Breast epithelium (tissue), 3 donors: Measurements from ENCODE around the gene SAFB.

Experiments
- CTCF ChIP-seq, 3 donors: fragments of 450-650 bp; IDR thresholded peaks; one replicate each; pipeline ENCODE4 v1.5.1; 2016 to 2017; ENCODE audit warnings: antibody characterized with exemption in 3 of 3, mild to moderate bottlenecking in 3 of 3, moderate library complexity in 3 of 3
- POLR2A ChIP-seq: fragments of 450-650 bp; IDR thresholded peaks from one replicate; pipeline ENCODE4 v1.6.1; 2016; ENCODE audit warnings: antibody characterized with exemption, mild to moderate bottlenecking, moderate library complexity

DNA sequence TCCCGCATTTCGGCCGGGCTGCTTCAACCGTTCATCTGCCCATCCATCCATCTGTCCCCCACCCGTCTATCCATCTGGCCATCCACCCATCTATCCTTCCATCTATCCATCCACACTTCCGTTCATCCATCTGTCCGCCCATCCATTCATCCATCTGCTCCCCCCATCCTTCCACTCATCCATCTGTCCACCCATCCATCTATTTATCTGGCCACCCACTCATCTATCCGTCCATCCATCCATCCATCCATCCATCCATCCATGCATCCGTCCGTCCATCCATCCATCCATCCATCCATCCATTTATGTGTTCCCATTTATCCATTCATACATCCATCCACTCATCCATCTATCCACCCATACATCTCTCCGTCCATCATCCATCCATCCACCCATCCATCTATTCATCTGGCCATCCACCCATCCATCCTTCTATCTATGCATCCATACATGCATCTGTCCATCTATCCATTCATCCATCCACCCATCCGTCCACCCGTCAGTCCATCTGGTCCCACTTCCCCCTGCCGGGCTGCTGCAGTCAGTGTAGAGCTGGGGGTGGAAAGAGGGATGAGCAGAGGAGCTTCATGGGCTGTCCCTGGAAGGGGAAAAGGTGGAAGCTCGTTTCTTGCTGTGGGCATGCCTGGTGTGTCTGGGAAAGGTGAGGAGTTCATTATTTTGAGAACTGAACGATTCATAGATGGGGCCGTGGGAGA lies 58.7 kb downstream of the SAFB start:
- TF ChIP-seq CTCF (IDR thresholded peaks at IDR 0.05) (no peak), POLR2A (no peak)
